DLD1 (cell line): ENCODE data around the gene ATP6V0C.
"Not testable (repeated sequence)": the region's sequence is repeated elsewhere in the genome, so short reads cannot be mapped to it uniquely, and the experiment has no call there.

Experiments used
- in situ Hi-C: cut with HindIII; loops from 2 replicates; pipeline ENCODE4 v1.10.0; 2017; ENCODE audit warnings: low sequenced_read_pairs

Gene ATP6V0C

GRCh38 chr16:2527071-2527783 lies 13.5 kb downstream of the ATP6V0C start:
- in situ Hi-C loops = no loop called here

GRCh38 chr16:2527784-2528100 lies 14.0 kb downstream of the ATP6V0C start:
- in situ Hi-C loops = no loop called here

GRCh38 chr16:2528161-2529060 lies 14.7 kb downstream of the ATP6V0C start:
- in situ Hi-C loops = no loop called here

GRCh38 chr16:2529061-2529931 lies 15.5 kb downstream of the ATP6V0C start:
- in situ Hi-C loops = no loop called here

GRCh38 chr16:2529961-2530628 lies 16.3 kb downstream of the ATP6V0C start:
- in situ Hi-C loops = no loop called here

- in situ Hi-C loops = no loop called here
Measured at GRCh38 chr16:2530629-2531318, 17.0 kb downstream of the ATP6V0C start.

- in situ Hi-C loops = no loop called here
Measured at GRCh38 chr16:2531371-2531695, 17.6 kb downstream of the ATP6V0C start, which contains the start of gene CEMP1. CEMP1 (minus strand) TSS chr16:2531408; CDS start chr16:2531073, 335 bp downstream.

GRCh38 chr16:2531696-2532493 lies 18.1 kb downstream of the ATP6V0C start:
- in situ Hi-C loops = no loop called here

- in situ Hi-C loops = no loop called here
Measured at GRCh38 chr16:2532494-2533141, 18.9 kb downstream of the ATP6V0C start.

GRCh38 chr16:2533142-2533755 lies 19.5 kb downstream of the ATP6V0C start:
- in situ Hi-C loops = not testable (repeated sequence)

GRCh38 chr16:2533912-2534311 lies 20.2 kb downstream of the ATP6V0C start:
- in situ Hi-C loops = no loop called here

- in situ Hi-C loops = not testable (repeated sequence)
Measured at GRCh38 chr16:2534335-2534734, 20.6 kb downstream of the ATP6V0C start.

GRCh38 chr16:2535625-2536013 lies 21.9 kb downstream of the ATP6V0C start:
- in situ Hi-C loops = no loop called here

GRCh38 chr16:2537451-2538379 lies 24.0 kb downstream of the ATP6V0C start, which contains the start of gene PDPK1:
PDPK1 (plus strand) TSS chr16:2538021; CDS start chr16:2538113, 92 bp downstream.
- in situ Hi-C loops = no loop called here

GRCh38 chr16:2539192-2539844 lies 25.6 kb downstream of the ATP6V0C start:
- in situ Hi-C loops = not testable (repeated sequence)

- in situ Hi-C loops = not testable (repeated sequence)
Measured at GRCh38 chr16:2539845-2540458, 26.2 kb downstream of the ATP6V0C start.
